Measurements from ENCODE around the gene RAD17.
"Not testable (repeated sequence)": the region's sequence is repeated elsewhere in the genome, so short reads cannot be mapped to it uniquely, and the experiment has no call there.

The RAD17 gene

DNA sequence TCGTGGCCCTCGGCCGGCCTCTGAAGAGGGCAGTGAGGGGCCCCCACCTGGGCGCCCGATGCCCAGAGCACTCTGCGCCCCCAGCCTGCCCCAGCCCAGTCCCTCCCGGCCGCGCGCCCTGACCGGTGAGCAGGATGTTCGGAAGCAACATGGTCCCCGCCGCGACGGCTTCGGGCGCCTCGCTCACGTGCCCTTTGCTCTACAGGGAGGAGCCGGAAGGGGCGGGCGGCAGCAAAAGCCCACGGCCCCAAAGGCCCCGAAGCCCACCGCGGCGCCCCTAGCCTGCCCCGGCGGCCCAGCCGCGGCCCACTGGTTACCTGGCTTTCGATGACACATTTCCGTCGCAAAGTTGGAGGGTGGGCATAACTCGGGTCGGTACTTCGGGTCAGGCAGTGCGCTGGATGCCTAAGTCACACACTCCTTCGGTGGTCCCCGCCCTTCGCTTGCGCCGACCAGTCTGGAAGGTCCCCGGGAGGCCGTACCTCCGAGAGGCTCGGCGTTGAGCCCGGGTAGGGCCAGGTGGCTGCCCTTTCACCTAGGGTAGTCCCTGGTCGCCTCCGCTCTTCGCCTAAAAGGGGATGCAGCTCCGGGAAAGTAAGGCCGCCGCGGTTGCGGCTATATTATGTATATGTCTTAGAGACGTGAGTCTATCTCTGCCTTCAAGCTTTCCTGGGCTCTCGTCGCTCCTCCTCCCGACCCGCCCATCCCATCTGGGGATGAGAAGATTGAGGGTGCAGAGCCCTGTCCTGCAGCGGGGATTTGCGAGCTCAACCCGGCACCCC is at the start of gene RAD17, which contains the start of the genes AK6 and TAF9:
Gene RAD17 (plus strand): TSS at position 479 of the 782 bp plus-strand sequence. CDS start 2,391 bp downstream, outside the sequence.
Gene AK6 (minus strand): TSS at position 181 of the 782 bp plus-strand sequence. CDS start 30 bp downstream, at position 151.
Gene TAF9 (minus strand): TSS at position 181 of the 782 bp plus-strand sequence. CDS start 3,783 bp downstream, outside the sequence.
- DNase-seq (ENCODE audit: low spot score) = peak; percentile 93

- DNase-seq (ENCODE audit: low spot score) = no peak
Measured at GRCh38 chr5:69326365-69326764, 43.3 kb upstream of the RAD17 start.

DNA sequence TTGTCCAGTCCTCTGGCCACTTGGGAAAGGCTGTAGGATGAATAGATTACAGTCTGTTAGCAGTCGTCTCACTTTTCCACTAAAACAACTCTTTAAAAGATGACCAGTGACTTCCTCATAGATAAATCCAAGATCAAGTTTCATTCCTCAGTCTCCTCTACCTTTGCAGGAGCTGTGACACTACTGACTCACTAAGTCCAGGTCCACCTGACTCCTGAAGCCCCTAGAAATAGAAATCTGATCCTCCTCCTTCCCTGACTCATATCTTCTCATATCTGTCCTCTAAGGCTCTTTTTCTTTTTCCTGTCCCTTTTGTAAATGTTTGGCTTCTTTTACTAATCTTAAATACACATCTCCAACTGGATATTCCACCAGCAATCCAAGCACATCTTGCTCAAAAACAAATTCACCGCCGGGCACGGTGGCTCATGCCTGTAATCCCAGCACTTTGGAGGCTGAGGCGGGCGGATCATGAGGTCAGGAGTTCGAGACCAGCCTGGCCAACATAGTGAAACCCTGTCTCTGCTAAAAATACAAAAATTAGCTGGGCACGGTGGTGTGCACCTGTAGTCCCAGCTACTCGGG is 39.6 kb upstream of the RAD17 start:
- DNase-seq (ENCODE audit: low spot score) = no peak

GRCh38 chr5:69331528-69332445 is 37.8 kb upstream of the RAD17 start:
- no peak for DNase-seq (ENCODE audit: low spot score)

GRCh38 chr5:69333668-69334315 is 35.8 kb upstream of the RAD17 start:
- DNase-seq (ENCODE audit: low spot score) = not testable (repeated sequence)

GRCh38 chr5:69334793-69335268 is 34.8 kb upstream of the RAD17 start:
- peak; percentile 81 for DNase-seq (ENCODE audit: low spot score)

DNA sequence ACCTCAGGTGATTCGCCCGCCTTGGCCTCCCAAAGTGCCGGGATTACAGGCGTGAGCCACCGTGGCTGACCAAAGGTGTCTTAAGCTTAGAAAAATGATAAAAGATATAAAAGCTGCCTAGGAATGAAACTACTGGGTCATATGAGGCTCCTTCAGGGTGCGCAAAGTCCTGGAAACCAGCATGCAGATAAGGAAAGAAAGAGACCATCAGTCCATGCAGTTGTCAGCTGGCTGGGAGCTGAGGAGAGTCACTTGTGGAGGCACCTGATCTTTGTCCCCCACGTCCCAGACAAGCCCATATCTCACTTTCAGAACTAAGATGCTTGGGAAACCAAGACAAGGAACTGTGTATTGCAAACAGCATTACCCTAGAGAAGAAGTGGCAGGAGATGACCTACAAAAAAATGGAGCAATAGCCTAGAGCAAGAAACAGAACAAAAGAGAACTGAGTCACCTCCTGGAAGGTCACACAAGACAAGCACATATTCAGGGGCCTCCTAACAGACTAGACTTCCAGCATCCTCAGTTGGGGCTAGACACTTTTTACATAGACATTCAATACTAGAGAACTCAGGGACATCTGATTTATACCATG is 34.2 kb upstream of the RAD17 start:
- no peak for DNase-seq (ENCODE audit: low spot score)

DNA sequence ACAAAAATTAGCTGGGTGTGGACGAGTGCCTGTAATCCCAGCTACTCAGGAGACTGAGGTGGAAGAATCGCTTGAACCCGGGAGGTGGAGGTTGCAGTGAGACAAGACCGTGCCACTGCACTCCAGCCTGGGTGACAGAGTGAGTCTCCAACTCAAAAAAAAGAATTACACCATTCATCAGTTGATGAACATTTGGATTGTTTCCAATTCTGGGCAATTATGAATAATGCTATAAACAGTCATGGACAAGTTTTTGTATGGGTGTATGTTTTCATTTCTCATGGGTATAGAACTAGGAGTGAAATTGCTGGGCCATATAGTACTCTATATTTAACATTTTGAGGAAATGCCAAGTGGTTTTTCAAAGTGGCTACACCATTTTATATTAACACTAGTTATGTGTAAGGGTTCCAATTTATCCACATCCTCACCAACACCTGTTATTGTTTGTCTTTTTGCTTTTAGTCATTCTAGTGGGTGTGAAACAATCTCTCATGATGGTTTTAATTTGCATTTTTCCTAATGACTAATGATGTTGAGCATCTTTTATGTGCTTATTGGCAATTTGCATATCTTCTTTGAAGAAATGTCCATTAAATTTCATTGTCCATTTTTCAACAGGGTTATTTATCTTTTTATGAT is 28.0 kb upstream of the RAD17 start:
- no peak for DNase-seq (ENCODE audit: low spot score)

GRCh38 chr5:69343083-69343482 is 26.5 kb upstream of the RAD17 start:
- no peak for DNase-seq (ENCODE audit: low spot score)

DNA sequence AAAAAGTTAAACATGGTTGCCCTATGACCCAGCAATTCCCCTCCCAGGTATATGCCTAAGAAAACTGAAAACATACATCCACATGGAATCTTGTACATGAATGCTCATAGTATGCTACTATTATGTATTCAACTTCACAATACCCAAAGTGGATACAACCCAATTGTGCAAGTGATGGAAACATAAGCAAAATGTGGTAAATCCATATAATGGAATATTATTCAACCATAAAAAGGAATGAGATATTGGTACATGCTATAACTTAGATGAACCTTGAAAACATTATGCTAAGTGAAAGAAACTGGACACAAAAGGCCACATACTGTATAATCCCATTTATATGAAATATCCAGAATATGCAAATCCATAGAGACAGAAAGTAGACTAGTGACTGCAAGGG is 19.0 kb upstream of the RAD17 start:
- no peak for DNase-seq (ENCODE audit: low spot score)

- DNase-seq (ENCODE audit: low spot score) = no peak
Measured at GRCh38 chr5:69359699-69360098, 9.9 kb upstream of the RAD17 start.

DNA sequence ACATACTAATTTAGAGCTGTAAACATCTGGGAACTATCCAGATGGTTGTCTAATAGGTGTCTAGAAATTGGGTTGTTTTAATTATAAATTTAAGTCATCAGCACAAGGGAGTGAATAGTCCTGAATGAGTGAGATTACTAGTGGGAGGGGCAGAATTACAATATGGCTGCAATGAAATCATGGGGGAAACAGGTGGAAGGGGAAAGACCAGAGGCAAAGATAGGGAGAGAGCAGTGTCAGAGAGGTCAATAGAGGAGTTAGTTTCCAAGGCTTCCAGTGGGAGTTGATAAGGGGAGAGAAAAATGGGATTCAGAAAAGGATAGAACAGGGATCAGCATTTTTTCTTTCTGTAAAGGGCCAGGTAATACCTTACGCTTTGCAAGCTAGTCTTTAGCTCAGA is 9.2 kb upstream of the RAD17 start:
- no peak for DNase-seq (ENCODE audit: low spot score)

DNA sequence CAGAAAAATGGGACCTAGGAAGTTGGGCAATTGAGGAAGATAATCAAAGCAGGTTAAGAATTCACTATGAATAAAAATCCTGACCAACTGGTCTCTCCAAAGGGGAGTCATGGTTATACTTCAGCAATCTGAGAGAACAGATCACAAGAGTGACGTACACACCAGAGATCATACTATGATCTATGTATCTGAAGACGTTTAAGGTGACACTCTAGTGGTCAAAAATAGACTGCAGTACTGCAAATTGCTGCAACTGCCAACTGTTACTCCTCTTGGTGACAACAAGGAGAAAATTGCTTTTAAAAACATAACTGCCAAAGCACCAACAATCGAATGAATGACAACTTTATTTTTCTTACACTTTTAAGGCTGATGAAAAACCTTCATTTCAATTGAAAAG is 5.2 kb upstream of the RAD17 start:
- DNase-seq (ENCODE audit: low spot score) = peak; percentile 10

DNA sequence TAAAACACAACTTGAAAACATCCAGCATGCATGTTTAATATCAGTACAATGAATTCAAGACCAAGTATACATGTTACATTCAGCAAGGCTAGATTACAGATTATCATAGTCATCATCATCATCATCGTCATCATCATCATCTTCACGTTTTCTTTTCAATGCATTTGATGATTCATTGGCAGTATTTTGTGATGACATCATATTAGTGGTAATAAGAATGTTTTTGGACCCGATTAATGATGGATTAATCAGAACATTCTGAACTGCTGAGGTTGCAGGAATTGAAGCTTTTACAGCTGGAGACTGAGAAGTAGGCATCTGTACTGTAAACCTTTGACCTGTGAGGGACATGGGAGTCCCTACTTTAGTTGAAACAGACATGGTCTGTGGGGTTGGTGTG is 4.8 kb upstream of the RAD17 start:
- DNase-seq (ENCODE audit: low spot score) = no peak

GRCh38 chr5:69367697-69368279 is 1.8 kb upstream of the RAD17 start:
- no peak for DNase-seq (ENCODE audit: low spot score)

GRCh38 chr5:69368458-69369339 is 919 bp upstream of the RAD17 start:
- DNase-seq (ENCODE audit: low spot score) = peak; percentile 15

GRCh38 chr5:69370335-69370734 is 717 bp downstream of the RAD17 start:
- not testable (repeated sequence) for DNase-seq (ENCODE audit: low spot score)

GRCh38 chr5:69372394-69372793 is 2.8 kb downstream of the RAD17 start:
- DNase-seq (ENCODE audit: low spot score) = no peak

GRCh38 chr5:69374911-69375446 is 5.4 kb downstream of the RAD17 start:
- no peak for DNase-seq (ENCODE audit: low spot score)
